HEK293 (cell line): ENCODE measurements around the gene ACSS2.

Source experiments
- CTCF ChIP-seq: fragments of 450-650 bp; formaldehyde crosslinking; IDR thresholded peaks from 2 replicates; pipeline ENCODE4 v1.5.1; 2016; ENCODE audit warnings: missing biosample characterization, missing genetic modification characterization
- ZNF266 ChIP-seq: fragments of 450-650 bp; formaldehyde crosslinking; IDR thresholded peaks from 2 replicates; pipeline ENCODE4 v1.5.1; 2016; ENCODE audit warnings: missing biosample characterization, missing genetic modification characterization, low read depth

- TF ChIP-seq CTCF (tag by site-specific recombination) (no peak), ZNF266 (tag by site-specific recombination) (no peak)
Observed at GRCh38 chr20:34940081-34940481, 63.7 kb downstream of the ACSS2 start.
